Measurements from ENCODE around the gene EIF2AK3. TPM values are rescaled to one million over a fixed set of nuclear protein-coding genes. Genes with fewer than 3 reads are reported as not detected.

The EIF2AK3 gene
- total and polyA plus RNA-seq, 10 of the 15 experiments (the other 5 are each of a cell fraction or from before 2014, with no cell fraction given) = 5.0 to 44.7 (median 22.4) TPM

- no peak for DNase-seq (ENCODE audit: low read depth, low spot score)
- H3K27me3 ChIP-seq (replicated peaks in 1 of 2; ENCODE audit: control insufficient read depth in 2 of 2, insufficient read depth in 2 of 2, low read length in 1 of 2) = no peaks in the 10 kb centered on the region
- no peak overlapping the region for H3K4me2 ChIP-seq (ENCODE audit: control insufficient read depth, insufficient read depth)
- no peaks in the 10 kb centered on the region for H3K9me3 ChIP-seq (replicated peaks; ENCODE audit: control insufficient read depth, insufficient read depth, low read length)
- no TSS peak for BruUV-seq (replicated peaks)
- FAIRE-seq = no peak
- no peak overlapping the region for H3K4me3 ChIP-seq
- no peak for TF ChIP-seq PKNOX1 (IDR thresholded peaks at IDR 0.05)
- POLR2A ChIA-PET = interaction anchor here (0.6 to 1.4 kb wide), 2 partner anchors 10 to 12 kb away, joined by 4 read pairs; no protein-coding TSS in a partner anchor
- WGBS (ENCODE audit: insufficient coverage, insufficient replicate concordance, low lambda C conversion rate, missing lambda C conversion rate) = 95% methylated on average over 3 of the region's 3 CpGs
- CTCF ChIA-PET = interaction anchor here (0.7 to 3.9 kb wide), 7 partner anchors 9 to 171 kb away, joined by 3 to 26 read pairs (median 4); no protein-coding TSS in a partner anchor
- in situ Hi-C loops (cut with MboI) (loop anchor here (25.0 kb wide), 1 partner anchor 594 kb away; the partner anchor contains the start of genes KRCC1 and SMYD1), intact Hi-C loops (cut with micrococcal nuclease; ENCODE audit: unreplicated experiment) (no loop called here)
- H3K9ac ChIP-seq (ENCODE audit: control insufficient read depth, insufficient read depth, low read length) = no peak overlapping the region
- no peaks in the 10 kb centered on the region for H4K20me1 ChIP-seq (ENCODE audit: control insufficient read depth, insufficient read depth)
- ATAC-seq = no peak
- no peaks in the 10 kb centered on the region for H3K79me2 ChIP-seq (ENCODE audit: control insufficient read depth, insufficient read depth, low read length)
- H3K4me1 ChIP-seq (ENCODE audit: control insufficient read depth, insufficient read depth, low read length) = no peaks in the 10 kb centered on the region
- no peak overlapping the region for H3K27ac ChIP-seq (ENCODE audit: control insufficient read depth, insufficient read depth)
- no peak overlapping the region for H2AFZ ChIP-seq (ENCODE audit: control insufficient read depth, low read depth, low read length)
- SMC1A ChIA-PET (ENCODE audit: uncharacterized antibody, unreplicated experiment) = interaction anchor here (0.6 to 1.7 kb wide), 5 partner anchors 11 to 402 kb away, joined by 3 to 8 read pairs (median 3); no protein-coding TSS in a partner anchor
- RAD21 ChIA-PET (ENCODE audit: unreplicated experiment) = interaction anchor here (1.5 to 1.9 kb wide), 2 partner anchors 13 to 56 kb away, joined by 3 to 7 read pairs; no protein-coding TSS in a partner anchor
- no peaks in the 10 kb centered on the region for H3K36me3 ChIP-seq (ENCODE audit: control insufficient read depth in 2 of 2, insufficient read depth in 2 of 2, low read length in 1 of 2)
These were observed 29.4 kb upstream of the EIF2AK3 start for GRCh38 chr2:88656690-88657089.

GRCh38 chr2:88654714-88655113 is 27.4 kb upstream of the EIF2AK3 start:
- 7% methylated on average over 2 of the region's 2 CpGs for WGBS (ENCODE audit: insufficient coverage, insufficient replicate concordance, low lambda C conversion rate, missing lambda C conversion rate)

More at GRCh38 chr2:88654714-88655113, 27.4 kb upstream of the EIF2AK3 start:
- no peak overlapping the region for H3K4me3 ChIP-seq
- no peak overlapping the region for H3K9ac ChIP-seq (ENCODE audit: control insufficient read depth, insufficient read depth, low read length)
- SMC1A ChIA-PET (ENCODE audit: uncharacterized antibody, unreplicated experiment) = interaction anchor here (1.7 kb wide), 1 partner anchor 9 kb away, joined by 6 read pairs; no protein-coding TSS in a partner anchor
- ATAC-seq (no peak), DNase-seq (ENCODE audit: low read depth, low spot score) (no peak), FAIRE-seq (no peak)
- POLR2A ChIA-PET = no interaction called here
- no peaks in the 10 kb centered on the region for H3K36me3 ChIP-seq (ENCODE audit: control insufficient read depth in 2 of 2, insufficient read depth in 2 of 2, low read length in 1 of 2)
- no peak overlapping the region for H2AFZ ChIP-seq (ENCODE audit: control insufficient read depth, low read depth, low read length)
- no peak overlapping the region for H3K27ac ChIP-seq (ENCODE audit: control insufficient read depth, insufficient read depth)
- no peak overlapping the region for H3K4me2 ChIP-seq (ENCODE audit: control insufficient read depth, insufficient read depth)
- in situ Hi-C loops (cut with MboI) = loop anchor here (25.0 kb wide), 1 partner anchor 592 kb away; the partner anchor contains the start of genes KRCC1 and SMYD1
- intact Hi-C loops (cut with micrococcal nuclease; ENCODE audit: unreplicated experiment) = no loop called here
- no peaks in the 10 kb centered on the region for H3K79me2 ChIP-seq (ENCODE audit: control insufficient read depth, insufficient read depth, low read length)
- BruUV-seq (replicated peaks) = no TSS peak
- CTCF ChIA-PET = interaction anchor here (1.3 to 4.4 kb wide), 3 partner anchors 9 to 64 kb away, joined by 5 to 32 read pairs (median 10); no protein-coding TSS in a partner anchor
- RAD21 ChIA-PET (ENCODE audit: unreplicated experiment) = interaction anchor here (0.8 to 2.2 kb wide), 2 partner anchors 27 to 64 kb away, joined by 3 to 5 read pairs; no protein-coding TSS in a partner anchor
- no peaks in the 10 kb centered on the region for H4K20me1 ChIP-seq (ENCODE audit: control insufficient read depth, insufficient read depth)
- no peaks in the 10 kb centered on the region for H3K9me3 ChIP-seq (replicated peaks; ENCODE audit: control insufficient read depth, insufficient read depth, low read length)
- H3K4me1 ChIP-seq (ENCODE audit: control insufficient read depth, insufficient read depth, low read length) = no peaks in the 10 kb centered on the region
- H3K27me3 ChIP-seq (replicated peaks in 1 of 2; ENCODE audit: control insufficient read depth in 2 of 2, insufficient read depth in 2 of 2, low read length in 1 of 2) = no peaks in the 10 kb centered on the region
- TF ChIP-seq HDGF (IDR thresholded peaks at IDR 0.05) (no peak), SUZ12 (IDR thresholded peaks at IDR 0.05; ENCODE audit: unreplicated experiment) (no peak), ZNF274 (IDR thresholded peaks at IDR 0.05; ENCODE audit: insufficient read depth, insufficient read length) (no peak), EZH2 (IDR thresholded peaks at IDR 0.05; ENCODE audit: borderline replicate concordance, control insufficient read depth, low read depth, low read length) (no peak)
